Measurements from ENCODE around the gene RAD51B.

GRCh38 chr14:68094752-68095151, 275.2 kb downstream of the RAD51B start:
- no peak for TF ChIP-seq CTCF (IDR thresholded peaks at IDR 0.05)
- no peak for TF ChIP-seq POLR2A (IDR thresholded peaks at IDR 0.05)
- TF ChIP-seq POLR2AphosphoS5 (IDR thresholded peaks at IDR 0.05): no peak
- TF ChIP-seq EP300 (IDR thresholded peaks at IDR 0.05): no peak

All from upper lobe of left lung (tissue), 4 donors.